GM21423 (cell line): ENCODE measurements around the gene OXA1L.
"Not testable (repeated sequence)": the region's sequence is repeated elsewhere in the genome, so short reads cannot be mapped to it uniquely, and the experiment has no call there.

Source experiments
- ATAC-seq: cut with Tn5 transposase; IDR thresholded peaks from one replicate; pipeline ENCODE4 v1.9.1; 2021; ENCODE audit warnings: mild to moderate bottlenecking, moderate library complexity; ENCODE audit not compliant: unreplicated experiment

Gene OXA1L

GRCh38 chr14:22767323-22767589 lies 768 bp downstream of the OXA1L start:
- ATAC-seq, result no peak

DNA sequence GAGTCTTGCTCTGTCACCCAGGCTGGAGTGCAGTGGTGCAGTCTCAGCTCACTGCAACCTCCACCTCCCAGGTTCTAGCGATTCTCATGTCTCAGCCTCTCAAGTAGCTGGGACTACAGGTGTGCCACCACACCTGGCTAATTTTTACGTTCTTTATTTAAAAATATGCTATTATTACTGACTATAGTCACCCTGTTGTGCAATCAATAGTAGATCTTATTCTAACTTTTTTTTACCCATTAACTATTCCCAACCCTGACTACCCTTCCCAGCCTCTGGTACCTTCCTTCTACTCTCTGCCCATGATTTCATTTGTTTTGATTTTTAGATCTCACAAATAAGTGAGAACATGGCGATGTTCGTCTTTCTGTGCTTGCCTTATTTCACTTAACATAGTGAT lies 2.5 kb downstream of the OXA1L start:
- ATAC-seq, result no peak

DNA sequence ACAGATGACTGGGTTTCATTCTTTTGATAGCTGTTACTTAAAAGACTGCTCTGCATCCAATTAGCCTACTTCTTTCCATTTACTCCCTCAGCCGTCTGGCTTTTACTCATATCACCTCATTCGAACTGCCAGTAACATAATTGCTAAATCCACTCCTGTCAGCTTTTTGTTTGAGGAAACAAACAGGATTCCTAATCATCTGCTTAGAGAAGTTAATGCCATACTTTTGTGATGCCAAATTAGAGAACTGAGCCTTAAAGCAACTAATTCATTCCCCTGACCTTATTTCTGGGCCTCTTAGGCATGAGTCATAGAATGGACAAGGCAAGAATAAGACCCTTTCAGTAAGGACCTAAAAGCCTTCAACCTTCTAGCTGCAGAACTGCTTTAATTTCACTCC lies 2.9 kb downstream of the OXA1L start:
- no peak for ATAC-seq

DNA sequence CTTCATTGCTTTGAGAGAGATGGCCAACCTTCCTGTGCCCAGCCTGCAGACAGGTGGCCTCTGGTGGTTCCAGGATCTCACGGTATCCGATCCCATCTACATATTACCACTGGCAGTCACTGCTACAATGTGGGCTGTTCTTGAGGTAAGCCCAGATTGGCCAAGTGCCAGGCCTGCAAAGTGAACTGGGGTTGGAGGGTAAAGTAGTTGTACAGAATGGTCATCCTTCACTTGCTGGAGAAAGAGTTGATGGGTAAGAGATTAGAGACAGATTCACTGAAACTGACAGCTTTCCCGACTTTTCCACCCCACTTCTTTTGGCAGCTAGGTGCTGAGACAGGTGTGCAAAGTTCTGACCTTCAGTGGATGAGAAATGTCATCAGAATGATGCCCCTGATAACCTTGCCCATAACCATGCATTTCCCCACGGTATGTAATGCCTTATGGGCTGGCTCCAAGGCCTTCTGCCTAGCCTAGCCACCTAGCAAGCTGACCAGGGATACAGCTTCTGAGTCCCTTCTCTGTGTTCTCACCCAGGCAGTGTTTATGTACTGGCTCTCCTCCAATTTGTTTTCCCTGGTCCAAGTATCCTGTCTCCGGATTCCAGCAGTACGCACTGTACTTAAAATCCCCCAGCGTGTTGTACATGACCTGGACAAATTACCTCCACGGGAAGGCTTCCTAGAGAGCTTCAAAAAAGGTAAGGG lies 4.1 kb downstream of the OXA1L start:
- no peak for ATAC-seq

- ATAC-seq, result no peak
These were observed 6.2 kb downstream of the OXA1L start for GRCh38 chr14:22772725-22773124.

- no peak for ATAC-seq
These were observed 6.9 kb downstream of the OXA1L start for GRCh38 chr14:22773162-22774010.

DNA sequence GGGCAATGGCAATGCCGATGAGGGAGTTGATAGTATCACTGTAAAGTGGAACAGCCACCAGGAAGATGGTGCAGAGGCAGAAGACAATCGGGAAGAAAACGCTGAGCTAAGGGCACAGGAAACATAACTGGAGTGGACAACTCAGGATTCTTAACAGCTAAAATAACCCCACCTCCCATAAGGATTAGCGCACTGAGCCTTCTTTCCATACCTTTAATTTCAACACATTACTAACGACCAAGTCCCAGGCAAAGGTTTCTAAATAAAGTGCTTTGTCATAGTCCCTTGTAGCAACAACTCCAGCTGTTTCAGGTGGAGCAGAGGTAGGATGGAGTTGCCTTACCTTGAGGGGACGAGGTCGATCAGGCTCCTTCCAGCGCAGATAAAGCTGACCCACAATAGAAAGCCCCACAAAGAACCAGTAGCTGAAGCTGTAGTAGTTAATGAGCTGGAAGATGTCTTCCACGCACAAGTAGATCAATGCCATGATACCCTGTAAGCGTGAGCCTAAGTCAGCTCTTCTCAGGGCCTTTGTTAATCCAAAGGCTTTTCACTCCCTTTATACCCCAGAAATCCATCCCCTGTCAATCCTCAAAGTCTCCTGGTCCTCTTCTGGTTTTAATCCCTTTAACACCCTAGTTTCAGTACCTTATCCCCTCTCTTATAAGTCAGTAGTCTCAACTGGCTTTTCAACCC lies 7.7 kb downstream of the OXA1L start:
- ATAC-seq, result no peak

DNA sequence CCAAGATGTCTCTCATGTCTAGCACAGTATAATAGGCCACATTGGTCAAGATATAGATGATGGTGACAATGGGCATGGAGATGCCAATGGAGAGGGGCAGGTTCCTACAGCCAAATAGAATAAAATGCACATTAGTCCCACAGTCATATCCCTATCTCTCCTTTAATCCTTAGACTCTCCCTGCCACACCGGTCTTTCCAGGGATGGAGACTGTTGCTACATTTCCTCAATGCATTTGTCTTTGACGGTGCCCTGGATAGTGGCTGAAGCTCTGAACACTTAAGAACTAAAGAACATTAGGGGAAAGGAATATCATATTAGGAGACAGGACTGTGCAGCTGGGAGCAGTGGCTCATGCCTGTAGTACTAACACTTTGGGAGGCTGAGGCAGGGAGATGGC lies 9.7 kb downstream of the OXA1L start:
- no peak for ATAC-seq

GRCh38 chr14:22776849-22777248 lies 10.4 kb downstream of the OXA1L start:
- ATAC-seq, result not testable (repeated sequence)

GRCh38 chr14:22778084-22778483 lies 11.6 kb downstream of the OXA1L start:
- no peak for ATAC-seq

DNA sequence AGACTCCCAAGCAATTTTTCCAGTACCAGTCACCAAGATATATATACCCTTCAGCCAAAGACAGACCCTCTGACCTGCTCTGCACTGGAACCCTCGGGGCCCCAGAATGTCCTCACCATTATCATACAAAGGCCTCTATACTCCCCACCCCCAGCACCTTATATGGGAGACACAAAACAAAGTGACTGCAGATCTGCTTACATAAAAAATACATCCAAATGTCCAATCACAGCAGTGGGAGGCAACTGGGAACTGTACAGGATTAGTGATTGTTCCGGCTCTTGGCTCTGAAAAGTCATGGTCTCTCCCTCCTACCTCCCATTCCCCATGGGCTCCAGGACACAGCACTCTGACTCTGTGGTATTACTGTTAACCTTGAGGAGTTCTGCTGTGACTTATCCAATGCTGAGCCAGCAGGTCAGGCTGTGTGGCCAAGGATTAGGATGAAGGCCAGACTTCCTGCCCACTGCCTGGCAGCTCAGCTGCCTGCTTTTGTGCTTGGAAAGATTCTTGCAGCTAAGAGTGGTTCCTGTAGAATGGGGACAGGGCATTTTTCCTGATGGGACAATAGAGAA lies 13.7 kb downstream of the OXA1L start:
- ATAC-seq, result no peak

DNA sequence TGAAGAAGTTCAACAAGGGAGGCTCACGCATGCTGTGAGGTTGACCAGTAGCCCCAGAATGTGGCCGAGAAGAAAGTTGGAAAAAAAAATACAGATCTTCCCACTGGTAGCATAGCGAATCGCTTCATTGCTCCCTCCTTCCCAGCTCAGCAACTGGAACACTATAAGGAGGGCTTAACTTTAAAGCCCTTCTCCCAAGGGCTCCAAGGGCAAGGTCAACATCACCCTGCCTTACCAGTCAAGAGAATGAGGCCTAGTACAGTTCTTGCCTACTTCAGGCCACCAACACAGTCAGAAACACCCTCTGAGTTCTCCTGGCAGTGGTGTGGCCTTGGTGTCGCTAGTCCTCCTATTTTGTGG lies 14.4 kb downstream of the OXA1L start:
- no peak for ATAC-seq

DNA sequence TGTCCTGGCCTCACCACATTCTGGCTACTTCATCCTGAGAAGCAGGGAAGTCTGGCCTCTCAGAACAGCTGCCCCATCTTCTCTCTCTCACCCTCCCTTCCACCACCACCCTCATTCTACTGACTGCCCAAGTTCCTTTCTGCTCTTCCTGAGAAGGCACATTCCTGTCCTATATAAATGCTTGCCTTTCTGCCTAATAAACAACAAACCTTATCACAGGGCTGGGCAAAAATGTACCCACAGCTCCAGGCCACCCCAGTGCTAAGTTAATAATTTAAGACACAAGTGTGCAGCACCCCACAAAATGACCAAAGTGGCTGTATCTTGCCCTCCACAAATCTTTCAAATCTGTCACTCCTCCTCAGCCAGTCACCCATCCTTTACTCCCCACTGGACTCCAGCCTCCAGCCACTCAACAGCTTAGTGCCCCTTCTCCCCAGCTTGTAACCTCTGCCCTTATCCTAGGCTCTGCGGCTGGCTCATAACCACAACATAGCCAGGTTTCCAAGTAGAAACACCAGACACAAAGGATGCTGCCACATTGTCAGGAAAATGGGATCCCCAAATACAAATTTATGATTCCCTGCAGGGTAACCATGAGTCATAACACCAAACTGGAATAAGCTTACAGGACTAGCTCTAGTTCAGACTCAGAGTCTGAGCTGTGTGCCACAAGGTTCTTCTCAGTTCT lies 15.0 kb downstream of the OXA1L start:
- ATAC-seq, result no peak

GRCh38 chr14:22786685-22787084 lies 20.2 kb downstream of the OXA1L start:
- ATAC-seq, result no peak

- no peak for ATAC-seq
These were observed 24.8 kb downstream of the OXA1L start for GRCh38 chr14:22791301-22791700.

DNA sequence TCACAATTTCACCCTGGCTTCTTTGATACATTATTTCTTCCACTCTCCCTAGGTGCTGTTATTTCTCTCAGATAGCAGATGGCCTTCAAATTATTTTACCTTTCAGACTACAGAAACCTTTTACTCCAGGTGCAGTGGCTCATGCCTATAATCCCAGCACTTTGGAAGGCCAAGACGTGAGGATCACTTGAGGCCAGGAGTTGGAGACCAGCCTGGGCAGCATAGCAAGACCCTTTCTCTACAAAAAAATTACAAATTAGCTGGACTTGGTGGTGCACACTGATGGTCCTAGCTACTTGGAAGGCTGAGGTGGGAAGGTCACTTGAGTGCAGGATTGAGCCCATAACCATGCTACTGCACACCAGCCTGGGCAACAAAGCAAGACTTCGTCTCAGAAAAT lies 25.7 kb downstream of the OXA1L start:
- no peak for ATAC-seq

DNA sequence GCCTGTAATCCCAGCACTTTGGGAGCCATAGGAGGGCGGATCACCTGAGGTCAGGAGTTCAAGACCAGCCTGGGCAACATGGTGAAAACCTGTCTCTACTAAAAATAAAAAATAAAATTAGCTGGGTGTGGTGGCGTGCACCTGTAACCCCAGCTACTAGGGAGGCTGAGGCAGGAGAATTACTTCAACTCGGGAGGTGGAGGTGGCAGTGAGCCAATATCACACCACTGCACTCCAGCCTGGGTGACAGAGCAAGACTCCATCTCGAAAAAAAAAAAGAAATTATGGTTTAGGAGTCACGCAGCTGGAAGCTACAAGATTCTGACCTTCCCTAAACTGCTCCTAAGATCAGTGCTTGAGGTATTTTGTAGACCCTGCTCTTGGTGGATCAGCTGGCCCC lies 27.1 kb downstream of the OXA1L start:
- not testable (repeated sequence) for ATAC-seq

DNA sequence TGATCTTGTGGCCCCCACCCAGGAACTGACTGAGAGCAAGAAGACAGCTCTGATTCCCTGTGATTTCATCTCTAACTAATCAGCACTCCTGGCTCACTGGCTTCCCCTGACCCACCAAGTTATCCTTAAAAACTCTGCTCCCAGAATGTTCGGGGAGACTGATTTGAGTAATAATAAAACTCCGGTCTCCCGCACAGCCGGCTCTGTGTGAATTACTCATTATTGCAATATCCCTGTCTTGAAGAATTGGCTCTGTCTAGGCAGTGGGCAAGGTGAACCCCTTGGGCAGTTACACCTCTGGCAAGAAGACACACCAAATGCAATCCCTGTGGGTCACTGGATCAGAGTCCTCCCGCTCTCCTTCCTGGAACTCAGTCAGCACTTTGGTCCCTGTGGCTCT lies 27.5 kb downstream of the OXA1L start:
- no peak for ATAC-seq

DNA sequence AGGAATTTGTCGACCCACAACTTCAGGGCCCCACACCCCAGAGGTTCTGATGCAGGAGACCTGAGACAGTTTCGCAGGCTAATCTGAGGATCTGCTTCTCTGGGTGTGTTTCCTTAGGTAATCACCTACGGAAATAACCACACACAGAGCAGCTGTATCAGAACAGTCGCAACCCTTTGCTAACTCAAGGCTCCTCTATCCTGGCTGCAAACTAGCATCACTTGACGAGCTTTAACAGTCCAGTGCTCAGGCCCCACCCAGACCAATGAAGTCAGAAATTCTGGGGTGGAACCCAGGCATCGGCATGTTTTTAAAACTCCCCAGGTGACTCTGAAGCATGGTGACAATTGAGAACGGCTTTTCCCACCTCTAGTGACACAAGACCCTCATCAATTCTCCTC lies 28.1 kb downstream of the OXA1L start:
- ATAC-seq, result peak; percentile 44

GRCh38 chr14:22796087-22796707 lies 29.7 kb downstream of the OXA1L start:
- ATAC-seq, result peak; percentile 36
